Peyer's patch (tissue), 4 donors: ENCODE results near the gene KIF23.

ENCODE experiments used
- CTCF ChIP-seq, 6 experiments: fragments of 450-650 bp in 4 of 6; fragments of 200-600 bp in 2 of 6; sonication (generic) in 1 of 6; IDR thresholded peaks; one replicate each; pipeline ENCODE4 v1.5.1; 2017 to 2019; ENCODE audit warnings: antibody characterized with exemption in 6 of 6, mild to moderate bottlenecking in 3 of 6, moderate library complexity in 1 of 6
- POLR2A ChIP-seq, 2 donors: fragments of 450-650 bp; IDR thresholded peaks; one replicate each; pipeline ENCODE4 v1.5.1; 2017; ENCODE audit warnings: antibody characterized with exemption in 2 of 2, mild to moderate bottlenecking in 2 of 2, moderate library complexity in 2 of 2

GRCh38 chr15:69403594-69403993, 10.6 kb upstream of the KIF23 start:
- no peak for TF ChIP-seq CTCF (IDR thresholded peaks at IDR 0.05)
- TF ChIP-seq POLR2A (IDR thresholded peaks at IDR 0.05), result no peak
